Measurements from ENCODE around the gene ELFN1.

Gene ELFN1

GRCh38 chr7:1664711-1665548 lies 5.1 kb upstream of the ELFN1 start:
- peak in 1 of 2 donors; percentile 42 for DNase-seq

- no peak for DNase-seq
Observed at GRCh38 chr7:1665549-1666316, 4.3 kb upstream of the ELFN1 start.

GRCh38 chr7:1666317-1666822 lies 3.7 kb upstream of the ELFN1 start:
- DNase-seq, result no peak

GRCh38 chr7:1666823-1667565 lies 3.1 kb upstream of the ELFN1 start:
- no peak for DNase-seq

GRCh38 chr7:1667566-1668395 lies 2.3 kb upstream of the ELFN1 start:
- DNase-seq, result no peak

GRCh38 chr7:1668396-1669063 lies 1.5 kb upstream of the ELFN1 start:
- no peak for DNase-seq

GRCh38 chr7:1669064-1669951 lies 769 bp upstream of the ELFN1 start:
- DNase-seq, result no peak

GRCh38 chr7:1670894-1671593 lies 967 bp downstream of the ELFN1 start:
- DNase-seq, result no peak

- DNase-seq, result no peak
Observed at GRCh38 chr7:1671594-1672451, 1.7 kb downstream of the ELFN1 start.

GRCh38 chr7:1672851-1673486 lies 2.9 kb downstream of the ELFN1 start:
- no peak for DNase-seq

- no peak for DNase-seq
Observed at GRCh38 chr7:1673581-1674118, 3.6 kb downstream of the ELFN1 start.

- DNase-seq, result no peak
Observed at GRCh38 chr7:1674161-1675035, 4.3 kb downstream of the ELFN1 start.

- no peak for DNase-seq
Observed at GRCh38 chr7:1675036-1675671, 5.1 kb downstream of the ELFN1 start.

- no peak for DNase-seq
Observed at GRCh38 chr7:1675673-1676549, 5.8 kb downstream of the ELFN1 start.

- no peak for DNase-seq
Observed at GRCh38 chr7:1676550-1677078, 6.5 kb downstream of the ELFN1 start.

All from hippocampal formation (tissue), 2 donors.